Thymus (tissue), 14 donors: ENCODE measurements around the gene PRICKLE1. TPM values are rescaled to one million over a fixed set of nuclear protein-coding genes. Genes with fewer than 3 reads are reported as not detected.

Experiments
- DNase-seq, 9 donors: peaks; one replicate each; pipeline ENCODE4 v3.0.0-alpha.2; 2013; ENCODE audit warnings: low spot score in 9 of 9, low read depth in 6 of 9, missing footprints in 1 of 9
- H3K27ac ChIP-seq, 2 donors: one replicate each; pipeline ENCODE4 v1.5.1; 2013; ENCODE audit warnings: control low read depth in 1 of 2, low read depth in 1 of 2, low read length in 1 of 2, mild to moderate bottlenecking in 1 of 2, moderate library complexity in 1 of 2
- H3K27me3 ChIP-seq, 2 donors: one replicate each; pipeline ENCODE4 v1.5.1; 2013; ENCODE audit warnings: low read length in 1 of 2; ENCODE audit not compliant: control insufficient read depth in 2 of 2, insufficient read depth in 1 of 2
- H3K36me3 ChIP-seq, 2 donors: one replicate each; pipeline ENCODE4 v1.5.1; 2013; ENCODE audit warnings: low read length in 1 of 2, mild to moderate bottlenecking in 1 of 2, moderate library complexity in 1 of 2; ENCODE audit not compliant: control insufficient read depth in 2 of 2, insufficient read depth in 2 of 2
- H3K4me1 ChIP-seq, 2 donors: one replicate each; pipeline ENCODE4 v1.5.1; 2013; ENCODE audit warnings: low read length in 2 of 2; ENCODE audit not compliant: control insufficient read depth in 2 of 2, insufficient read depth in 2 of 2
- H3K4me3 ChIP-seq, 2 donors: one replicate each; pipeline ENCODE4 v1.5.1; 2013; ENCODE audit warnings: low read length in 2 of 2, control low read depth in 1 of 2, mild to moderate bottlenecking in 1 of 2
- H3K9me3 ChIP-seq, 2 donors: one replicate each; pipeline ENCODE4 v1.5.1; 2013; ENCODE audit warnings: low read length in 1 of 2, mild to moderate bottlenecking in 1 of 2; ENCODE audit not compliant: control insufficient read depth in 2 of 2, insufficient read depth in 1 of 2
- WGBS: extraction: QIAGEN DNeasy Blood & Tissue Kit; methylation state at CpG from one replicate; pipeline ENCODE4 v1.1.7; 2013; 5-methylcytosine and 5-hydroxymethylcytosine counted together
- long read RNA-seq, 10 donors: transcript quantifications; one replicate each; lab custom pipeline, GENCODE V29; 2026
- polyA plus RNA-seq: library from polyadenylated mRNA; stranded (reverse); fragments of 200-250 nt; gene quantifications from one replicate; pipeline ENCODE4 v1.2.3, GENCODE V29; 2013
- total RNA-seq: library from RNA; stranded (reverse); fragments of 120-200 nt; gene quantifications from one replicate; pipeline ENCODE4 v1.2.4, GENCODE V29; 2013
- donor health status: healthy.

PRICKLE1 gene
- 1.4 TPM for total RNA-seq
- 1.3 TPM for polyA plus RNA-seq
- long read RNA-seq, donor 1: 0 reads
- long read RNA-seq, donor 2: 0 reads
- long read RNA-seq, donor 3: 0 reads
- long read RNA-seq, donor 4: 0 reads
- long read RNA-seq, donor 5, full-length matches to known transcripts: 3 of 3 reads
- long read RNA-seq, donor 5, partial matches to known transcripts: 0 of 3 reads
- long read RNA-seq, donor 5, other reads (novel, unspliced or antisense): 0 of 3 reads
- long read RNA-seq, donor 6: 0 reads
- long read RNA-seq, donor 7: 0 reads
- long read RNA-seq, donor 8: 0 reads
- long read RNA-seq, donor 9: 0 reads
- long read RNA-seq, donor 10, full-length matches to known transcripts: 2 of 2 reads
- long read RNA-seq, donor 10, partial matches to known transcripts: 0 of 2 reads
- long read RNA-seq, donor 10, other reads (novel, unspliced or antisense): 0 of 2 reads

GRCh38 chr12:42589465-42590329, at the start of gene PRICKLE1:
Gene PRICKLE1, minus strand, starts transcription at chr12:42589746. Its CDS starts 117,230 bp downstream, at chr12:42472516.
- WGBS: under 1% methylated on average over 107 of the region's 107 CpGs
- Histone ChIP-seq H3K4me1 (peaks cover 2 to 15% of the 10 kb centered on the region in 2 donors), H3K4me3 (peak within 1 kb of the TSS; percentile 36 to 49), H3K36me3 (no peaks in the 10 kb centered on the region), H3K27me3 (peaks cover 21 to 69% of the 10 kb centered on the region in 2 donors), H3K27ac (no peak within 1 kb of the TSS), H3K9me3 (peaks cover 0 to 5% of the 10 kb centered on the region in 2 donors)
- peak in 6 of 9 donors; percentile 8 to 58 (median 38) for DNase-seq

DNA sequence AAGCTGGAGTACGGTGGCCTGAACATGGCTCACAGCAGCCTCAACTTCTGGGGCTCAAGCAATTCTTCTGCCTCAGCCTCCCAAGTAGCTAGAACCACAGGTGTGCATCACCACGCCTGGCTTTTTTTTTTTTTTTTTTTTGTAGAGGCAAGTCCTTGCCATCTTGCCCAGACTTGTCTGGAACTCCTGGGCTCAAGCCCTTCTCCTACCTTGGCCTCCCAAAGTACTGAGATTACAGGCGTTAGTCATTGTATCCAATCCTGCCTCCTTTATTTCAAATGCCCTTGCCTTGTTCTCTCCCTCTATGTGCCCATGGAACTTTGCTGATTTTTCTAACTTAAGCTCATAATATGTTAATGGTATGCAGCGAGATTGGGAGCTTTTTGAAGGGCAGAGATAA, 49.2 kb upstream of the PRICKLE1 start:
- WGBS: 94% methylated on average over 4 of the region's 4 CpGs
- H3K27ac ChIP-seq: no peak overlapping the region
- H3K4me3 ChIP-seq: no peak overlapping the region
- DNase-seq: no peak
- H3K36me3 ChIP-seq: no peaks in the 10 kb centered on the region
- no peaks in the 10 kb centered on the region for H3K4me1 ChIP-seq
- no peaks in the 10 kb centered on the region for H3K9me3 ChIP-seq
- H3K27me3 ChIP-seq: no peaks in the 10 kb centered on the region

GRCh38 chr12:42638011-42638410, 48.5 kb upstream of the PRICKLE1 start:
- Histone ChIP-seq H3K4me1 (no peaks in the 10 kb centered on the region), H3K27me3 (no peaks in the 10 kb centered on the region), H3K4me3 (no peak overlapping the region), H3K36me3 (no peaks in the 10 kb centered on the region), H3K9me3 (no peaks in the 10 kb centered on the region), H3K27ac (no peak overlapping the region)
- DNase-seq: no peak

DNA sequence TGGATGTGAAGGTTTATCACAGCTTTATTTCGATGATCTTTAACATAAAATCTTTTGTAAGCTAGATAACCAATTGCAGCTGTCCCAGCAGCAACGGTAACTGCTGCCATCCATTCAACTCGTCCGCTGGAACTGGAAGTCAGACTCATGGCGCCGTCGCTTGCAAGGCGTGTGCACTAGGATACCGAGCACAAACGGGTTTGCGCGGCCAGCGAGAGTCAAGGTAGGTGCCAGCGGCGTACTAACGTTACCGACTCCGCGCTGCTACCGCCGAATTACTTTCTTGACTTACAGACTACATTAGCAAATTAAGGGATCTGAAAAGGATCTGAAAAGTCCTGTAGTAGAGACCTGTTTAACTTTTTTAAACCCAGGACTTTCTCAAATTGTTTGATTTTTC, 47.4 kb upstream of the PRICKLE1 start:
- Histone ChIP-seq H3K9me3 (no peaks in the 10 kb centered on the region), H3K27me3 (no peaks in the 10 kb centered on the region), H3K4me1 (no peaks in the 10 kb centered on the region), H3K4me3 (no peak overlapping the region), H3K36me3 (no peaks in the 10 kb centered on the region), H3K27ac (no peak overlapping the region)
- no peak for DNase-seq
- WGBS: 98% methylated on average over 21 of the region's 21 CpGs

DNA sequence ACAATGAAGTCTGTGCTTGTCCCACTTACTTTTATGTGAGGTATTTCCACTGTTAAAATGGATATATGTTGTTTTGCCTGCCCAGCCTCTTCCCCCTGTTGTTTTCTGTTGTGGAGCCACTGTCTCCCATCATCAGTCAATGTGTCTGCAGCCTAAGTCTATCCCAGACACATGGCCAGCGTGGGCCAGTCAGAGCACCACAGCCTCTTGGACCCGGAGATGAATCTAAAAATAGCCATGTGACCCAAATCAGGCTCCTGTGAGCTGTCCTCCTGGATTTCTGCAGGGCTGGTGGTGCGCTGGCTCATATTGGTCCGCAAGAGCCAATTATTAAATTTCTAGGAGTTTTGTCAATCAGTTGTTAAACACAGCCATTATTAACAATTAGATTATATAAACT, 44.0 kb upstream of the PRICKLE1 start:
- Histone ChIP-seq H3K4me3 (no peak overlapping the region), H3K4me1 (no peaks in the 10 kb centered on the region), H3K27ac (no peak overlapping the region), H3K9me3 (no peaks in the 10 kb centered on the region), H3K27me3 (no peaks in the 10 kb centered on the region), H3K36me3 (no peaks in the 10 kb centered on the region)
- no peak for DNase-seq
- WGBS: 89% methylated on average over 4 of the region's 4 CpGs

- H3K36me3 ChIP-seq: no peaks in the 10 kb centered on the region
- DNase-seq: no peak
- H3K4me3 ChIP-seq: no peak overlapping the region
- no peak overlapping the region for H3K27ac ChIP-seq
- WGBS: 92% methylated on average over 1 of the region's 1 CpG
- H3K27me3 ChIP-seq: no peaks in the 10 kb centered on the region
- H3K9me3 ChIP-seq: no peaks in the 10 kb centered on the region
- no peaks in the 10 kb centered on the region for H3K4me1 ChIP-seq
These were observed 42.0 kb upstream of the PRICKLE1 start for GRCh38 chr12:42631513-42631912.

DNA sequence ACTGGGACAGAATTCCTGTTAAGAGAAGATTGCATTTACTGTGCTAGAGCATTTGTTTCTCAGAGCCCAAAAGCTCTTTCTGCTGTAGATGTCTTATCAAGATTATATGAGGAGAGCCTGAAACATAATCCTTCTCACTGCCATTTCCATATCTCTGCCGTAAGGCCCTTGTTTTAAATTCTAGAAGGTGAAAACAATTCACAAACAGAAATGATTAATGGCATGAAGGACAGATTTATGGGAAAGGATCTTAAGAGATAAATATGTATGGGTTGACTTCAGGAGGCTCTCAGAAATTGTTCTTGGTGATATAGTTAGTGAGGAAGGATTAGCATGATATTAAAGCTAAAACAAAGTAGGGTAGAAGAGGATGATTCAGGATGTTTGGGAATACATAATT, 40.8 kb upstream of the PRICKLE1 start:
- H3K4me1 ChIP-seq: no peaks in the 10 kb centered on the region
- DNase-seq: no peak
- H3K9me3 ChIP-seq: peaks cover 0 to 4% of the 10 kb centered on the region in 2 donors
- no peak overlapping the region for H3K27ac ChIP-seq
- H3K27me3 ChIP-seq: no peaks in the 10 kb centered on the region
- WGBS: 93% methylated on average over 1 of the region's 1 CpG
- no peaks in the 10 kb centered on the region for H3K36me3 ChIP-seq
- no peak overlapping the region for H3K4me3 ChIP-seq

- Histone ChIP-seq H3K9me3 (peaks cover 0 to 4% of the 10 kb centered on the region in 2 donors), H3K36me3 (no peaks in the 10 kb centered on the region), H3K4me3 (no peak overlapping the region), H3K27ac (no peak overlapping the region), H3K27me3 (no peaks in the 10 kb centered on the region), H3K4me1 (no peaks in the 10 kb centered on the region)
- DNase-seq: no peak
- 74% methylated on average over 6 of the region's 6 CpGs for whole genome bisulfite sequencing
These were observed 37.6 kb upstream of the PRICKLE1 start for GRCh38 chr12:42627151-42627550.

DNA sequence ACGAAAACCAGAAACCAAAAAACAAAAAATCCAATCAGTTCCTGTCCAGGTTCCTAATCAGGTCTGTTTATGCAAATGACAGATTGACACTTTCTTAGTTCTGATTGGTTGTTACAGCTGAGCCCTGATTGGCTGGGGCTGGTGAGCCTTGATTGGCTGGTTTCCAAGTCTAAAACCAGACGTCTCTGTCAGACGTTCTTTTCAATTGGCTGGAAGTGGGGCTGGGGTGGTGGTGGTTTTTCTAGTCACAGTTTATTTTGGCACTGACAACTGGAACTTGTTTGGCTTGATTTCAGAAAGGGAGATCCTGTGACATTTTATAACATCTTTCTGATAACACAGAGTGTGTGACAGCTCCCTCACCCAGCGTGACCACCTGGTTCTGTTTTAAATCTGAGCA, 36.1 kb upstream of the PRICKLE1 start:
- Histone ChIP-seq H3K27me3 (no peaks in the 10 kb centered on the region), H3K36me3 (no peaks in the 10 kb centered on the region), H3K4me1 (no peaks in the 10 kb centered on the region), H3K9me3 (peaks cover 0 to 4% of the 10 kb centered on the region in 2 donors), H3K27ac (no peak overlapping the region), H3K4me3 (no peak overlapping the region)
- no peak for DNase-seq
- WGBS: 68% methylated on average over 4 of the region's 4 CpGs
